Heart right ventricle (tissue), 16 donors: ENCODE results near the gene FRS2. TPM values are rescaled to one million over a fixed set of nuclear protein-coding genes. Genes with fewer than 3 reads are reported as not detected.

Experiments
- ATAC-seq, 8 donors: fragments of 200-7000 bp; cut with Tn5 transposase; one replicate each; pipeline ENCODE4 v1.9.1; 2020; ENCODE audit warnings: mild to moderate bottlenecking in 8 of 8, moderate library complexity in 8 of 8, moderate number of reproducible peaks in 1 of 8
- DNase-seq, 2 donors: peaks; one replicate each; pipeline ENCODE4 v3.0.0-alpha.2; 2020
- H3K27ac ChIP-seq, 10 donors: fragments of 200-600 bp; sonication (generic) in 2 of 10; one replicate each; pipeline versions ENCODE4 v1.5.0 to v1.8.0; 2020 to 2022; ENCODE audit warnings: mild to moderate bottlenecking in 3 of 10
- H3K27me3 ChIP-seq, 7 donors: fragments of 200-600 bp; one replicate each; pipeline ENCODE4 v1.8.0; 2021 to 2022; ENCODE audit warnings: mild to moderate bottlenecking in 2 of 7
- H3K36me3 ChIP-seq, 9 donors: fragments of 200-600 bp; sonication (generic) in 1 of 9; one replicate each; pipeline versions ENCODE4 v1.5.0 to v1.8.0; 2020 to 2022; ENCODE audit warnings: mild to moderate bottlenecking in 2 of 9
- H3K4me1 ChIP-seq, 9 donors: fragments of 200-600 bp; sonication (generic) in 1 of 9; one replicate each; pipeline versions ENCODE4 v1.5.0 to v1.8.0; 2020 to 2022; ENCODE audit warnings: mild to moderate bottlenecking in 4 of 9
- H3K4me3 ChIP-seq, 10 donors: fragments of 200-600 bp; sonication (generic) in 2 of 10; one replicate each; pipeline versions ENCODE4 v1.5.0 to v1.8.0; 2020 to 2022; ENCODE audit warnings: mild to moderate bottlenecking in 7 of 10, moderate library complexity in 2 of 10
- H3K9me3 ChIP-seq, 11 donors: fragments of 200-600 bp in 10 of 11; sonication (generic) in 2 of 11; one replicate each; pipeline versions ENCODE4 v1.5.0 to v1.8.0; 2013 to 2022; ENCODE audit warnings: mild to moderate bottlenecking in 2 of 11, control low read depth in 1 of 11, moderate library complexity in 1 of 11
- CTCF ChIP-seq, 9 donors: fragments of 200-600 bp; sonication (generic) in 2 of 9; IDR thresholded peaks; one replicate each; pipeline versions ENCODE4 v1.5.0 to v1.8.0; 2021 to 2022; ENCODE audit warnings: antibody characterized with exemption in 9 of 9, mild to moderate bottlenecking in 5 of 9, moderate library complexity in 1 of 9
- WGBS, 2 donors: extraction: QIAGEN DNeasy Blood & Tissue Kit; methylation state at CpG; one replicate each; pipeline ENCODE4 v1.1.7; 2013; ENCODE audit warnings: inconsistent platforms in 1 of 2; 5-methylcytosine and 5-hydroxymethylcytosine counted together
- intact Hi-C, 10 donors: fragments of 100-400 bp; cut with DNase I; formaldehyde crosslinking; loops; one replicate each; pipeline versions ENCODE4 v1.11.1 to v1.14.2; 2022
- polyA plus RNA-seq, 2 donors: library from polyadenylated mRNA; stranded (reverse); fragments of 200-250 nt; gene quantifications; one replicate each; pipeline ENCODE4 v1.2.3, GENCODE V29; 2013
- total RNA-seq, 10 donors: library from RNA; stranded (reverse); fragmentation: NEBNext Ultra II Directional in 3 of 10; extraction: Animal tissue kit (Norgen Biotek cat#: 25700) in 3 of 10; gene quantifications; one replicate each; pipeline versions ENCODE4 v1.2.1 to v1.2.4, GENCODE V29; 2021 to 2023
- donor health status: Arrhythmogenic right ventricular cardiomyopathy.
- donor health status: ischemic (EF 13 %, LVEDD 7.1; RV severe dilation, severe dysfunction).
- donor health status: healthy with polysubstance abuse.
- donor health status: DM: no; HTN: yes; CAD: no.
- donor health status: DM: no; HTN: no; CAD: no.
- donor health status: ischemic (EF 25% LVEDD 6.9; RV normal size, moderate dysfunction).
- donor health status: ischemic (EF 25% LVEDD 5.7; RV mildly dilated, moderate dysfunction).
- donor health status: healthy.
- donor health status: DM: yes; HTN: yes; CAD: no.
- donor health status: Ischemic cardiomyopathy.
- donor health status: ischemic (EF 35%, LVEDD 5.7; RV mildly dilated, moderate dysfunction).
- donor health status: nonischemic (EF 11% LVEDD 7.7; RV severe dilation, severe dysfunction).
- donor health status: DM: yes; HTN: yes; CAD: no.
- donor health status: PGD.
- donor health status: ischemic (EF 29% LVEDD 5.4; RV normal size, mild dysfunction).
- donor health status: nonischemic (EF 23%, LVEDD 6.1; RV moderate dilation, normal function).

The FRS2 gene
- total and polyA plus RNA-seq, 12 donors = 2.9 to 26.0 (median 19.7) TPM

DNA sequence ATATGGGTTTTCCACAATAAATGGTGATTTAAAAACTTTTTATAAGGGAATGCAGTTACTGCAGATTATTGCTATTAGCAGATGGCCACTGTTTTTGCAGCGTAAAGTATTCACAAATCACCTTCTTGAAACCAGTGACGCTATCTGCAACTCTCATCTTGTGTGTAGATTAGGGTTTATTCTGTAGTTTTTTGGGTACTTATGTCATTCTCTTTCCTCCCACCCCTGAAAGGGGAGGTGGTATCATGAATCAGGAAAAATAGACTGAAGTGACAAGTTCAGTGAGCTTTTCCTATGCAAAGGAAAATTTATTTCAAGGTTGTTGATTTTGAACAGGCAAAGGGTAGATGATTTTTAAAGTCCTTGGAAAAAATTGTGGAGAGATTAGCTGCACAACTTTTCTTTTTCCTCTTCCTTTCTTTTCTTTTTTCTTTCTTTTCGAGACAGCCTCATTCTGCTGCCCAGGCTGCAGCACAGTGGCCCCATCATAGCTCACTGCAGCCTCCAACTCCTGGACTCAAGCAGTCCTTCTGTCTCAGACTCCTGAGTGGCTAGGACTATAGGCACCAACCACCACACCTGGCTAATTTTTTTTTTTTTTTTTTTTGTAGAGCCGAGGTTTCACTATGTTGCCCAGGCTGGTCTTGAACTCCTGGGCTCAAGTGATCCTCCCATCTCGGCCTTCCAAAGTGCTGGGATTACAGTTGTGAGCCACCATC lies 1.6 kb downstream of the FRS2 start:
- Histone ChIP-seq H3K9me3 (no peaks in the 10 kb centered on the region), H3K4me3 (peak overlapping the region in 9 of 10 donors; percentile 74 to 96 (median 85)), H3K27me3 (no peaks in the 10 kb centered on the region), H3K27ac (no peak overlapping the region), H3K4me1 (peaks cover 3 to 63% (median 58%) of the 10 kb centered on the region in 9 donors), H3K36me3 (no peaks in the 10 kb centered on the region)
- ATAC-seq (no peak), DNase-seq (no peak)
- TF ChIP-seq CTCF (IDR thresholded peaks at IDR 0.05) = no peak
- 77 to 86% methylated on average over 5 of the region's 5 CpGs for WGBS, 2 donors
- intact Hi-C loops = loop anchor here in 9 of 10 donors (2.0 to 10.0 kb wide), 6 partner anchors 40 to 115 kb away; partner anchors contain the start of gene CCT2 (in 1 of the 9)

GRCh38 chr12:69473262-69473661 lies 3.1 kb downstream of the FRS2 start:
- H3K36me3 ChIP-seq = no peaks in the 10 kb centered on the region
- ATAC-seq (no peak), DNase-seq (no peak)
- TF ChIP-seq CTCF (IDR thresholded peaks at IDR 0.05) = no peak
- WGBS, 2 donors = 80 to 81% methylated on average over 2 of the region's 2 CpGs
- intact Hi-C loops = loop anchor here in 9 of 10 donors (5.0 to 10.0 kb wide), 5 partner anchors 39 to 114 kb away; partner anchors contain the start of gene CCT2 (in 1 of the 9)
- H3K9me3 ChIP-seq = no peaks in the 10 kb centered on the region
- no peaks in the 10 kb centered on the region for H3K27me3 ChIP-seq
- peaks cover 3 to 65% (median 61%) of the 10 kb centered on the region in 9 donors for H3K4me1 ChIP-seq
- peak overlapping the region in 1 of 10 donors; percentile 29 for H3K27ac ChIP-seq
- H3K4me3 ChIP-seq = no peak overlapping the region

DNA sequence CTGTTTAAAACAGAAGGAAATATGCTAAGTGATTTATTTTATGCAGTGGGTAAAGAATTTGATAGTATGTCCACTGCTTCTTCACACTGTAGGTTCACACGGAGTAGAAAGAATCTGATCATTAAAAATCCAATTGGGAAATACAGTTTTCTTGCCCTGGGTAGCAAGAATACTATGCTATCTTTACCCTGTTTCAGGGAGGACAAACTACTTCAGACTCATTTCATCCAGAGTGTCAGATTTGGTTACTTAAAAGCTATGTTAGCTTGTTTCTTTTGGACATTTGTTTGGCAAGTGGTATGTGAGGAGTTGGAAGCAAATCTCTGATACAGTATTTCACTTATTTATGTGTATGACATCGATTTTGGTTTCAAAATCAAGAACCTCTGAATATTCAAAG lies 4.3 kb downstream of the FRS2 start:
- intact Hi-C loops = loop anchor here in 9 of 10 donors (5.0 to 10.0 kb wide), 5 partner anchors 38 to 113 kb away; partner anchors contain the start of gene CCT2 (in 1 of the 9)
- no peaks in the 10 kb centered on the region for H3K36me3 ChIP-seq
- DNase-seq (no peak), ATAC-seq (no peak)
- no peak for TF ChIP-seq CTCF (IDR thresholded peaks at IDR 0.05)
- no peaks in the 10 kb centered on the region for H3K27me3 ChIP-seq
- no peak overlapping the region for H3K4me3 ChIP-seq
- H3K4me1 ChIP-seq = peaks cover 3 to 70% (median 61%) of the 10 kb centered on the region in 9 donors
- WGBS, 2 donors = 41 to 49% methylated on average over 2 of the region's 2 CpGs
- peak overlapping the region in 5 of 10 donors; percentile 1 to 77 (median 29) for H3K27ac ChIP-seq
- H3K9me3 ChIP-seq = no peaks in the 10 kb centered on the region

DNA sequence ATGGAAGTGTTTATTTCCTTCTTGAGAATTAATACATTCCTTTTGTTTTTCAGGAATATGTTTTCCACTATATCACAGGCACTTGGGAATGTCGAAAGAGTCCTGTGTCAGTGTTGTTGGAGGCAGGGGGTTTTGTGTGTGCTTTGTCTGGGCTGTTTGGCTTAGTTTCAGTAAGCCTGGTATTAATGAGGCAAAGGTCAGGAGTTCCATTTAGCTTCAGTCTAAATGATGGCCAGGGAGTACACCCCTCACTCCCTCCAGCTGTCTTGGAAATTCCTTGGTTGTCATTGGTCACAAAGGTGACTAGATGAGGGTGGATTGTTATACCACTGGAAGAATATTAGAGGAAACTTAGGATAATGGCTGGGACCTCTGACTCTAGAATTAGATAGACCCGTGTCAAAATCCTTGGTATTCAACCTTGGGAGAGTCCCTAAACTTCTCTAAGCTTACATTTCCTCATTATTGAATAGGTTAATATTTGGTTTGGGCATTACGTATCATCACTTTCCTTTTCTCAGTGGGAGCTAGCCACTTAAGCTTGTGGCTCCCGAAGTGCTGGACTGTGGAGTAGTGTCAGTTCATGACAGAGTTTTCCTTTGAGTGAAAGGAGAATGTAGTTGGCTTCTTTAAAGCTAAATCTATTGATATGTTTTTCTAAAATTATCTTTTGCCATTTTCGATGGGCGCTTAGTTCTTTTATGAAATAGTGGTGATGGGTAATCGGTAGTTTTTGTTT lies 5.2 kb downstream of the FRS2 start:
- ATAC-seq (peak in 7 of 8 donors; percentile 11 to 61 (median 53)), DNase-seq (no peak)
- H3K27ac ChIP-seq = peak overlapping the region in 9 of 10 donors; percentile 9 to 77 (median 55)
- no peaks in the 10 kb centered on the region for H3K27me3 ChIP-seq
- no peak for TF ChIP-seq CTCF (IDR thresholded peaks at IDR 0.05)
- H3K36me3 ChIP-seq = no peaks in the 10 kb centered on the region
- H3K4me1 ChIP-seq = peaks cover 3 to 72% (median 56%) of the 10 kb centered on the region in 9 donors
- H3K4me3 ChIP-seq = peak overlapping the region in 3 of 10 donors; percentile 6 to 20 (median 16)
- WGBS, 2 donors = 35 to 40% methylated on average over 7 of the region's 7 CpGs
- H3K9me3 ChIP-seq = no peaks in the 10 kb centered on the region
- intact Hi-C loops = loop anchor here in 1 of 10 donors (10.0 kb wide), 1 partner anchor 49 kb away; no protein-coding TSS in a partner anchor
